ENCODE data around the gene GSX2. TPM values are rescaled to one million over a fixed set of nuclear protein-coding genes. Genes with fewer than 3 reads are reported as not detected.

GSX2 gene
- total and polyA plus RNA-seq, 2 experiments from 2014 or later, result not detected

DNA sequence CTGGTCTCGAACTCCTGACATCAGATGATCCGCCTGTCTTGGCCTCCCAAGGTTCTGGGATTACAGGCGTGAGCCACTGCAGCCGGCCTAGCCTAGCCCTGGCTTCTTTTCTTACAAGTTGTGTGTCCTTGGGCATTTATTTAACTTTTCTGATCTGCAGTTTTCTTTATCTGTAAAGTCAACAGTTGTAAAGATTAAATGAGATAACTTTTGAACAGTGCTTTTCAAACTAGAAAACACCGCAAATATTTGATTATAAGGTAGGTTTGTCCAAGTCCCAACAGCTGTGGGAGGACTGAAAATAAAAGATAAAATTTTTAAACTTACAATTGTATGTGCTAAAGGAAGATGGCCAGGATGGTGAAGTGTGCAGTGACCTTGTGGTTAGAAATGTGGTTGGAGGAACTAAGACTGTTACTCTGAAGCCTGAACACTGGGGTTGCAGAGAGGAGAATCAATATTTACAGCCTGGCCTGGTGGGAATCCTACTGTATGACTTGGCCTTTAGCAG, 44.8 kb downstream of the GSX2 start:
- no peaks in the 10 kb centered on the region for H3K9me3 ChIP-seq (ENCODE audit: low read depth)
- H3K27ac ChIP-seq, result no peak overlapping the region
- no peaks in the 10 kb centered on the region for H3K4me1 ChIP-seq (ENCODE audit: low read depth)
- H3K4me3 ChIP-seq, result no peak overlapping the region
- H3K36me3 ChIP-seq, result no peaks in the 10 kb centered on the region
- DNase-seq (ENCODE audit: low read depth in 1 of 2, low spot score in 1 of 2), result peak in 1 of 2 donors; percentile 12
- H3K27me3 ChIP-seq, result no peaks in the 10 kb centered on the region
- TF ChIP-seq, protein P1, sequence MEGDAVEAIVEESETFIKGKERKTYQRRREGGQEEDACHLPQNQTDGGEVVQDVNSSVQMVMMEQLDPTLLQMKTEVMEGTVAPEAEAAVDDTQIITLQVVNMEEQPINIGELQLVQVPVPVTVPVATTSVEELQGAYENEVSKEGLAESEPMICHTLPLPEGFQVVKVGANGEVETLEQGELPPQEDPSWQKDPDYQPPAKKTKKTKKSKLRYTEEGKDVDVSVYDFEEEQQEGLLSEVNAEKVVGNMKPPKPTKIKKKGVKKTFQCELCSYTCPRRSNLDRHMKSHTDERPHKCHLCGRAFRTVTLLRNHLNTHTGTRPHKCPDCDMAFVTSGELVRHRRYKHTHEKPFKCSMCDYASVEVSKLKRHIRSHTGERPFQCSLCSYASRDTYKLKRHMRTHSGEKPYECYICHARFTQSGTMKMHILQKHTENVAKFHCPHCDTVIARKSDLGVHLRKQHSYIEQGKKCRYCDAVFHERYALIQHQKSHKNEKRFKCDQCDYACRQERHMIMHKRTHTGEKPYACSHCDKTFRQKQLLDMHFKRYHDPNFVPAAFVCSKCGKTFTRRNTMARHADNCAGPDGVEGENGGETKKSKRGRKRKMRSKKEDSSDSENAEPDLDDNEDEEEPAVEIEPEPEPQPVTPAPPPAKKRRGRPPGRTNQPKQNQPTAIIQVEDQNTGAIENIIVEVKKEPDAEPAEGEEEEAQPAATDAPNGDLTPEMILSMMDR (IDR thresholded peaks at IDR 0.05; ENCODE audit: low read depth, low read length), result no peak

DNA sequence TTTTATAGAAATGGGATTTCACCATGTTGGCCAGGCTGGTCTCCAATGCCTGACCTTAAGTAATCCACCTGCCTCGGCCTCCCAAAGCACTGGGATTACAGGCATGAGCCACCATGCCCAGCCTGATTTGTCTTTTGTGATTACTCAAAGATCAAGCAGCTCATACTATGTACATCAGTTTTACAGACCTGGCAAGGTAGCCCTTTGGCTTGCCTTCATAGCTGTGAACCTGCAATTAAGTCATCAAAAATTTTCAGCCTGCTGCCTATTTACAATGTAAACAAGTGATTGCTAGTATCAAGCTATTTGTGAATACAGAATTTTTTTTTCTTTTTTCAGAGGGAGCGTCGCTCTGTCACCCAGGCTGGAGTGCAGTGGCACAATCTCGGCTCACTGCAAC, 46.2 kb downstream of the GSX2 start:
- no peak overlapping the region for H3K27ac ChIP-seq
- no peaks in the 10 kb centered on the region for H3K9me3 ChIP-seq (ENCODE audit: low read depth)
- TF ChIP-seq, protein P1 (IDR thresholded peaks at IDR 0.05; ENCODE audit: low read depth, low read length), result no peak
- H3K4me1 ChIP-seq (ENCODE audit: low read depth), result no peaks in the 10 kb centered on the region
- H3K36me3 ChIP-seq, result no peaks in the 10 kb centered on the region
- no peak overlapping the region for H3K4me3 ChIP-seq
- H3K27me3 ChIP-seq, result no peaks in the 10 kb centered on the region
- no peak for DNase-seq (ENCODE audit: low read depth in 1 of 2, low spot score in 1 of 2)

DNA sequence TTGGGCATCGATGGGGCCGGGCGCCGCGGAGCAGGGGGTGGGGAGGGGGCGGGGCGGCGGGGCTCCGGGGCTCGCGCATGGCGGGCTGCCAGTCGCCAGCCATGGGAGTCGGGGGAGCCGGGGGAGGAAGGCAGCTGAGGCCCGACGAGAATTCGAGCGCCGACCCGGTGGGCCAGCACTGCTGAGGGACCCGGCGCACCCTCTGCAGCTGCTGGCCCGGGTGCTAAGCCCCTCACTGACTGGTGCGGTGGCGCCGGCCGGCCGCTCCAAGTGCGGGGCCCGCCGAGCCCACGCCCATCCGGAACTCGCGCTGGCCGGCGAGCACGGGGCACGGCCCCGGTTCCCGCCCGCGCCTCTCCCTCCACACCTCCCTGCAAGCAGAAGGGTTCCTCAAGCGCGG, 49.4 kb downstream of the GSX2 start:
- Histone ChIP-seq H3K36me3 (no peaks in the 10 kb centered on the region), H3K9me3 (ENCODE audit: low read depth) (no peaks in the 10 kb centered on the region), H3K4me1 (ENCODE audit: low read depth) (no peaks in the 10 kb centered on the region), H3K27ac (no peak overlapping the region), H3K4me3 (no peak overlapping the region), H3K27me3 (no peaks in the 10 kb centered on the region)
- no peak for DNase-seq (ENCODE audit: low read depth in 1 of 2, low spot score in 1 of 2)
- TF ChIP-seq, protein P1 (IDR thresholded peaks at IDR 0.05; ENCODE audit: low read depth, low read length), result no peak

Other genes starting within 250 kb of the GSX2 start
- 35.4 and 43.9 TPM in 2 replicates for gene CHIC2, start 35.6 kb upstream of the GSX2 start, total RNA-seq
- gene CHIC2, start 35.6 kb upstream of the GSX2 start, polyA plus RNA-seq, result 36.5 and 37.6 TPM in 2 replicates
- 51.3 and 60.9 TPM in 2 replicates for gene PDGFRA, start 129.1 kb downstream of the GSX2 start, total RNA-seq
- 32.1 and 39.4 TPM in 2 replicates for gene PDGFRA, start 129.1 kb downstream of the GSX2 start, polyA plus RNA-seq

Measured in cardiac muscle cell (in vitro differentiated cells and primary cell).